Transverse colon (tissue), 4 donors: ENCODE results near the gene CHRD.

Experiments used
- POLR2A ChIP-seq: fragments of 450-650 bp; IDR thresholded peaks from one replicate; pipeline ENCODE4 v1.6.1; 2016; ENCODE audit warnings: antibody characterized with exemption, mild to moderate bottlenecking, moderate library complexity
- POLR2AphosphoS5 ChIP-seq, 3 donors: sonication (generic); formaldehyde crosslinking; IDR thresholded peaks; one replicate each; pipeline ENCODE4 v1.6.1; 2016; ENCODE audit warnings: antibody characterized with exemption in 3 of 3
- TF ChIP-seq, protein P1 (sequence below), 5 experiments: fragments of 200-600 bp in 3 of 5; fragments of 450-650 bp in 2 of 5; sonication (generic) in 3 of 5; IDR thresholded peaks; 1 replicate in 2 of 5; 2 replicates in 3 of 5; pipeline ENCODE4 v1.5.1; 2016 to 2017; ENCODE audit warnings: antibody characterized with exemption in 5 of 5, inconsistent platforms in 3 of 5, mild to moderate bottlenecking in 2 of 5, moderate library complexity in 1 of 5

- TF ChIP-seq, protein P1, sequence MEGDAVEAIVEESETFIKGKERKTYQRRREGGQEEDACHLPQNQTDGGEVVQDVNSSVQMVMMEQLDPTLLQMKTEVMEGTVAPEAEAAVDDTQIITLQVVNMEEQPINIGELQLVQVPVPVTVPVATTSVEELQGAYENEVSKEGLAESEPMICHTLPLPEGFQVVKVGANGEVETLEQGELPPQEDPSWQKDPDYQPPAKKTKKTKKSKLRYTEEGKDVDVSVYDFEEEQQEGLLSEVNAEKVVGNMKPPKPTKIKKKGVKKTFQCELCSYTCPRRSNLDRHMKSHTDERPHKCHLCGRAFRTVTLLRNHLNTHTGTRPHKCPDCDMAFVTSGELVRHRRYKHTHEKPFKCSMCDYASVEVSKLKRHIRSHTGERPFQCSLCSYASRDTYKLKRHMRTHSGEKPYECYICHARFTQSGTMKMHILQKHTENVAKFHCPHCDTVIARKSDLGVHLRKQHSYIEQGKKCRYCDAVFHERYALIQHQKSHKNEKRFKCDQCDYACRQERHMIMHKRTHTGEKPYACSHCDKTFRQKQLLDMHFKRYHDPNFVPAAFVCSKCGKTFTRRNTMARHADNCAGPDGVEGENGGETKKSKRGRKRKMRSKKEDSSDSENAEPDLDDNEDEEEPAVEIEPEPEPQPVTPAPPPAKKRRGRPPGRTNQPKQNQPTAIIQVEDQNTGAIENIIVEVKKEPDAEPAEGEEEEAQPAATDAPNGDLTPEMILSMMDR (IDR thresholded peaks at IDR 0.05), result no peak
- no peak for TF ChIP-seq POLR2A
- no peak for TF ChIP-seq POLR2AphosphoS5 (IDR thresholded peaks at IDR 0.05)
Observed at GRCh38 chr3:184372911-184373310, 6.9 kb upstream of the CHRD start.
